Gastrocnemius medialis (tissue), 4 donors: ENCODE results near the gene VGLL3. TPM values are rescaled to one million over a fixed set of nuclear protein-coding genes. Genes with fewer than 3 reads are reported as not detected.

ENCODE experiments used
- ATAC-seq, 2 donors: fragments of 150-250 bp; one replicate each; pipeline ENCODE4 v1.9.1; 2016
- DNase-seq, 2 donors: peaks; one replicate each; pipeline ENCODE4 v3.0.0-alpha.2; 2019
- H3K27ac ChIP-seq, 4 donors: fragments of 200-600 bp; sonication (generic); 1 replicate in 1 of 4; 2 replicates in 3 of 4; pipeline ENCODE4 v1.5.1; 2016 to 2018; ENCODE audit warnings: mild to moderate bottlenecking in 2 of 4, moderate library complexity in 1 of 4
- H3K27me3 ChIP-seq, 3 donors: fragments of 200-600 bp; sonication (generic) in 2 of 3; 1 replicate in 1 of 3; 2 replicates in 2 of 3; pipeline versions ENCODE4 v1.5.1 to v1.6.0; 2016 to 2019; ENCODE audit warnings: mild to moderate bottlenecking in 1 of 3, moderate library complexity in 1 of 3
- H3K36me3 ChIP-seq, 2 donors: fragments of 200-600 bp; sonication (generic) in 1 of 2; one replicate each; pipeline ENCODE4 v1.5.1; 2017 to 2018
- H3K4me1 ChIP-seq, 2 donors: fragments of 200-600 bp; sonication (generic) in 1 of 2; one replicate each; pipeline ENCODE4 v1.5.1; 2016 to 2017; ENCODE audit warnings: mild to moderate bottlenecking in 2 of 2
- H3K4me3 ChIP-seq, 4 donors: fragments of 200-600 bp; sonication (generic) in 3 of 4; 1 replicate in 1 of 4; 2 replicates in 3 of 4; pipeline ENCODE4 v1.5.1; 2016 to 2019; ENCODE audit warnings: mild to moderate bottlenecking in 2 of 4
- H3K9me3 ChIP-seq, 3 donors: fragments of 200-600 bp; sonication (generic) in 2 of 3; 1 replicate in 1 of 3; 2 replicates in 2 of 3; pipeline ENCODE4 v1.5.1; 2016 to 2019
- POLR2A ChIP-seq, 2 donors: fragments of 450-650 bp; IDR thresholded peaks; one replicate each; pipeline ENCODE4 v1.6.1; 2017; ENCODE audit warnings: antibody characterized with exemption in 2 of 2, mild to moderate bottlenecking in 2 of 2, moderate library complexity in 2 of 2
- in situ Hi-C, 4 donors: fragments of 200-750 bp; cut with MboI; loops; one replicate each; pipeline versions ENCODE4 v1.15.0 to v1.8.0; 2017; ENCODE audit warnings: low sequenced_read_pairs in 4 of 4
- intact Hi-C: fragments of 100-400 bp; cut with DNase I; formaldehyde crosslinking; loops from one replicate; pipeline ENCODE4 v1.15.1; 2023; ENCODE audit warnings: low total_unique reads
- total RNA-seq, 4 donors: library from RNA; depleted of rRNA; stranded (reverse); fragments of >200 nt; gene quantifications; one replicate each; pipeline versions ENCODE4 v1.1.0 to v1.2.3, GENCODE V29; 2016
- TF ChIP-seq, protein P1 (sequence below), 5 experiments: fragments of 450-650 bp in 3 of 5; fragments of 200-600 bp in 2 of 5; sonication (generic) in 2 of 5; IDR thresholded peaks in 4 of 5; conservative IDR thresholded peaks in 1 of 5; 1 replicate in 4 of 5; 2 replicates in 1 of 5; pipeline ENCODE4 v1.5.1; 2016 to 2019; ENCODE audit warnings: antibody characterized with exemption in 5 of 5, mild to moderate bottlenecking in 3 of 5, moderate library complexity in 3 of 5

Gene VGLL3
- total RNA-seq, 4 donors from 2014 or later, result 3.5 to 9.5 (median 5.6) TPM

DNA sequence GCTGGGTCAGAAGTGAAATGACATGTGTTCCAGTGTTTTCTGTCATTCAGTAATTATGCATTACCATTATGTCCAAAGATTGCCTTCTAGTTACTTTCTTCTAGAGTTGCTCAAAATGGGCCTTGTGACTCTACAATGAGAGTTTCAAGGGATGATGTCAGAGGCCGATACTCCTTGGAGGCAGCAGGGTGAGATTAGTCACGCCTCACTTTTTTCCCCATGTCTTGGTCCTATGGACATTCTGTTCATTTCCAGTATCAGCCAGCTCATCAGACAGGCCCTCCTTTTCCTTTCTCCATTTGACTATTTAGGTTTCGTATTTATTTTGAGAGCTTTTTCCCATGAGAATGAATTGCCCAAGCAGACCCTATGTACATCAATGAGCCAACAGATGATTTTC lies 17.5 kb downstream of the VGLL3 start:
- no peaks in the 10 kb centered on the region for H3K27me3 ChIP-seq
- intact Hi-C loops (no loop called here), in situ Hi-C loops (loop anchor here in 2 of 4 donors (10.0 to 25.0 kb wide), 2 partner anchors 189 to 191 kb away; no protein-coding TSS in a partner anchor)
- no peaks in the 10 kb centered on the region for H3K4me1 ChIP-seq
- H3K36me3 ChIP-seq, result no peaks in the 10 kb centered on the region
- DNase-seq (peak in 1 of 2 donors; percentile 47), ATAC-seq (peak; percentile 69 to 79)
- H3K27ac ChIP-seq, result peak overlapping the region in 2 of 4 donors; percentile 25 to 46
- no peak overlapping the region for H3K4me3 ChIP-seq
- H3K9me3 ChIP-seq, result no peaks in the 10 kb centered on the region
- peak in 1 of 2 donors; percentile 20 for TF ChIP-seq POLR2A (IDR thresholded peaks at IDR 0.05)
- TF ChIP-seq, protein P1, sequence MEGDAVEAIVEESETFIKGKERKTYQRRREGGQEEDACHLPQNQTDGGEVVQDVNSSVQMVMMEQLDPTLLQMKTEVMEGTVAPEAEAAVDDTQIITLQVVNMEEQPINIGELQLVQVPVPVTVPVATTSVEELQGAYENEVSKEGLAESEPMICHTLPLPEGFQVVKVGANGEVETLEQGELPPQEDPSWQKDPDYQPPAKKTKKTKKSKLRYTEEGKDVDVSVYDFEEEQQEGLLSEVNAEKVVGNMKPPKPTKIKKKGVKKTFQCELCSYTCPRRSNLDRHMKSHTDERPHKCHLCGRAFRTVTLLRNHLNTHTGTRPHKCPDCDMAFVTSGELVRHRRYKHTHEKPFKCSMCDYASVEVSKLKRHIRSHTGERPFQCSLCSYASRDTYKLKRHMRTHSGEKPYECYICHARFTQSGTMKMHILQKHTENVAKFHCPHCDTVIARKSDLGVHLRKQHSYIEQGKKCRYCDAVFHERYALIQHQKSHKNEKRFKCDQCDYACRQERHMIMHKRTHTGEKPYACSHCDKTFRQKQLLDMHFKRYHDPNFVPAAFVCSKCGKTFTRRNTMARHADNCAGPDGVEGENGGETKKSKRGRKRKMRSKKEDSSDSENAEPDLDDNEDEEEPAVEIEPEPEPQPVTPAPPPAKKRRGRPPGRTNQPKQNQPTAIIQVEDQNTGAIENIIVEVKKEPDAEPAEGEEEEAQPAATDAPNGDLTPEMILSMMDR (IDR thresholded peaks at IDR 0.05 in 4 of 5, conservative IDR thresholded peaks at IDR 0.05 in 1 of 5), result no peak

DNA sequence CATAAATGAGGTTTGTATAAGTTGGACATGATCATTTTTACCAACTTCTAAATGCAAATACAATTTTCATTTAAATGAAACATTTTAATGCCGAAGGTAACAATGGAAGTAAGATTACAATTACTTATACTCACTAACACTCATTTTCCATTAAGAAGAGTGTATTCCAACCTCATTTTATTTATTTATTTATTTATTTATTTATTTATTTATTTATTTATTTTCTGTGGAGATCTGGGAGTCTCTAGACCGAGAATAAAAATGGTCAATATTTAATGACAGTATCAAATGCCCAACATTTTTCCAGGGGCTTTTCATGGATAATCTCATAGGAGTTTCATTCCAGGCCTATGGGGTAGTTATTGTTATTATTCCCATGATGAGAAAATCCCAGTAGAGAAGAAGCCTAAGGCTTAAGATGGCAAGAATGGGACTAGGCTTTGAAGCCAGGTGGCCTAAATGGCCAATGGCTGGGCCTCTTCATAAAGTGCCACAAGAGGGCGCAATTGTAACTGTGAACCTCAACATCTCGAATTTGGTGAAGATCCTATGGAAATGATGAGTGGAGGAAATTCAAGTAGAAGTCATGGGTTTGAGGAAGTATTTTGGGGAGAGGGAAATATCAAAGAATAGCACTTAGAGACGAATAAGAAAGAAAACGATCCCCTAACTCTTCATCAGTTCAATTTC lies 21.3 kb downstream of the VGLL3 start:
- in situ Hi-C loops, result loop anchor here in 2 of 4 donors (10.0 to 25.0 kb wide), 2 partner anchors 193 to 195 kb away; no protein-coding TSS in a partner anchor
- DNase-seq (no peak), ATAC-seq (no peak)
- Histone ChIP-seq H3K27ac (no peak overlapping the region), H3K36me3 (no peaks in the 10 kb centered on the region), H3K4me1 (no peaks in the 10 kb centered on the region), H3K4me3 (no peak overlapping the region), H3K27me3 (no peaks in the 10 kb centered on the region), H3K9me3 (no peaks in the 10 kb centered on the region)
- intact Hi-C loops, result loop anchor here (2.0 kb wide), 1 partner anchor 113 kb away; no protein-coding TSS in a partner anchor
- TF ChIP-seq, protein P1 (IDR thresholded peaks at IDR 0.05 in 4 of 5, conservative IDR thresholded peaks at IDR 0.05 in 1 of 5), result peak in 4 of 5 experiments; percentile 5 to 40 (median 32)
- TF ChIP-seq POLR2A (IDR thresholded peaks at IDR 0.05), result no peak

DNA sequence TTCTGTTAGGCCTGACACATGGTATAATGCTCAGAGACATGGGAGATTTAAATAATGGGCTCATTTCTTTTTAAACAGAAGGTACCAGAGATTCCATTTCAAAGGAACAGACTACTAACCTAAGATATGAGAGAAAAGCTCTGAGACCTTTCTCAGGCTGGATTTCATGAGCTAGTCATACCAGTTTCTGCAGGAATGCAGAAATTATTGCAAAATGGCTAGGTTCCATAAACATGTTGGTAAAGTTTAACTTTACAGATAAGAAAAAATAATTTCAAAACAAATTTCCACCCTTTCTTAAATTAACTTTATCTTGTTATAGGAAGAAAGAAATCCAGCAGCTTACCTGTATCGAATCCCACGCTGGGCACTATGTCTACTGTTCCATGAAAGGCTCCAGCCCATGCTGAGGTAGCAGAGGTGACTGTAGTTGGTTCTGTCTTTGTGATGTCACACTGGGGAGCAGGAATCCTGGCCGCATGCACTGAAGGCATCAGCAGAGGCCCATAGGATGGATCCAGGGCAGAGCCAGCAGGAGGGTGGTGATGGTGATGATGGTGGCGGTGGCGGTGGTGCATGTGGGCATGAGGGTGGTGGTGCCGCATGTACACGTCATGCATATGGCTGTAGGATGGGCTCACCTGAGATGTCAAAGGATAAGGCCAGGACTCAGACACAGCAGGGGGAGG lies 22.6 kb downstream of the VGLL3 start:
- Histone ChIP-seq H3K36me3 (no peaks in the 10 kb centered on the region), H3K27ac (no peak overlapping the region), H3K4me1 (no peaks in the 10 kb centered on the region), H3K27me3 (no peaks in the 10 kb centered on the region), H3K9me3 (no peaks in the 10 kb centered on the region), H3K4me3 (no peak overlapping the region)
- intact Hi-C loops (no loop called here), in situ Hi-C loops (loop anchor here in 1 of 4 donors (25.0 kb wide), 1 partner anchor 194 kb away; no protein-coding TSS in a partner anchor)
- ATAC-seq, result no peak
- TF ChIP-seq, protein P1 (IDR thresholded peaks at IDR 0.05 in 4 of 5, conservative IDR thresholded peaks at IDR 0.05 in 1 of 5), result no peak
- no peak for DNase-seq

DNA sequence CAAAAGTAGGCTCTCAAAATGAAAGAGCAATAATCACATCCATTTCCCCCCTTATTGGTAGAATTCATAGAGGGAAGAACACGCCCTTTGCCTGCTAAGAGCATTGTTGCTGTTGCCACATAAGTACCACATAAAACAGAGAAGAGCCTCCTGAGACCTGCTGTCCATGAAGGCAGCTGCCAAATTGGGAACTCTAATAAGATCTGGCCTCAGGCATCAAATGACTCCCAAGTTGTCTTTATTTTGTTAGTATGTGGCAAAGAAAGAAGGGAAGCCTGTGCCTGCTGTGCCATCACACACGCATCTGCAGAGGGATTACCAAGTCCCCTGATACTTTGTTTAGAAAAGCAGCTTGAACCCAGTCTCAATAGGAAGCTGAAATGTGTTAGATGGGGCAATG lies 23.9 kb downstream of the VGLL3 start:
- H3K4me3 ChIP-seq, result no peak overlapping the region
- intact Hi-C loops (no loop called here), in situ Hi-C loops (loop anchor here in 1 of 4 donors (25.0 kb wide), 1 partner anchor 195 kb away; no protein-coding TSS in a partner anchor)
- H3K4me1 ChIP-seq, result no peaks in the 10 kb centered on the region
- no peaks in the 10 kb centered on the region for H3K36me3 ChIP-seq
- ATAC-seq (no peak), DNase-seq (no peak)
- no peak for TF ChIP-seq POLR2A (IDR thresholded peaks at IDR 0.05)
- TF ChIP-seq, protein P1 (IDR thresholded peaks at IDR 0.05 in 4 of 5, conservative IDR thresholded peaks at IDR 0.05 in 1 of 5), result no peak
- H3K9me3 ChIP-seq, result no peaks in the 10 kb centered on the region
- no peaks in the 10 kb centered on the region for H3K27me3 ChIP-seq
- no peak overlapping the region for H3K27ac ChIP-seq
